Measurements from ENCODE around the gene ZNF180. TPM values are rescaled to one million over a fixed set of nuclear protein-coding genes. Genes with fewer than 3 reads are reported as not detected.

ZNF180 gene
- total RNA-seq, 1 experiment from 2014 or later: 8.9 TPM

GRCh38 chr19:44455100-44455499, 45.2 kb downstream of the ZNF180 start:
- ChIA-PET CTCF (no interaction called here), POLR2A (no interaction called here)
- H3K9me3 Mint-ChIP-seq: peaks cover 68% of the 10 kb centered on the region
- no peak for TF ChIP-seq E2F1 (CRISPR knock-in tag; IDR thresholded peaks at IDR 0.05)
- no peak for TF ChIP-seq ERG (CRISPR knock-in tag; IDR thresholded peaks at IDR 0.05)
- no peak overlapping the region for H3K27ac Mint-ChIP-seq
- no peak for DNase-seq (ENCODE audit: low spot score)
- ATAC-seq: no peak
- H3K36me3 Mint-ChIP-seq: peaks cover 55% of the 10 kb centered on the region
- no peak overlapping the region for H3K4me3 Mint-ChIP-seq
- no peaks in the 10 kb centered on the region for H3K4me1 Mint-ChIP-seq
- H3K27me3 Mint-ChIP-seq (ENCODE audit: low read depth): peaks cover 41% of the 10 kb centered on the region

GRCh38 chr19:44452367-44452766, 48.0 kb downstream of the ZNF180 start:
- H3K27ac Mint-ChIP-seq: no peak overlapping the region
- no peaks in the 10 kb centered on the region for H3K4me1 Mint-ChIP-seq
- no peak for ATAC-seq
- no peak overlapping the region for H3K4me3 Mint-ChIP-seq
- TF ChIP-seq ZBTB43 (CRISPR knock-in tag; IDR thresholded peaks at IDR 0.05) (no peak), CREM (CRISPR knock-in tag; IDR thresholded peaks at IDR 0.05) (no peak), NR1H2 (CRISPR knock-in tag; IDR thresholded peaks at IDR 0.05) (no peak), ZNF425 (CRISPR knock-in tag; conservative IDR thresholded peaks at IDR 0.05) (no peak), CTCF (IDR thresholded peaks at IDR 0.05) (no peak), TCF7 (CRISPR knock-in tag; IDR thresholded peaks at IDR 0.05; ENCODE audit: low read depth) (no peak), ELF4 (CRISPR knock-in tag; IDR thresholded peaks at IDR 0.05; ENCODE audit: low read depth) (no peak), ETV6 (CRISPR knock-in tag; IDR thresholded peaks at IDR 0.05) (no peak), ARID4B (CRISPR knock-in tag; IDR thresholded peaks at IDR 0.05; ENCODE audit: borderline replicate concordance) (no peak), E2F1 (CRISPR knock-in tag; IDR thresholded peaks at IDR 0.05) (no peak), E2F4 (CRISPR knock-in tag; IDR thresholded peaks at IDR 0.05; ENCODE audit: borderline replicate concordance, low read depth) (no peak), ZNF671 (CRISPR knock-in tag; IDR thresholded peaks at IDR 0.05) (no peak)
- ChIA-PET POLR2A (no interaction called here), CTCF (no interaction called here)
- no peak for DNase-seq (ENCODE audit: low spot score)
- peaks cover 60% of the 10 kb centered on the region for H3K36me3 Mint-ChIP-seq
- H3K9me3 Mint-ChIP-seq: peaks cover 82% of the 10 kb centered on the region
- peaks cover 37% of the 10 kb centered on the region for H3K27me3 Mint-ChIP-seq (ENCODE audit: low read depth)

Measured in WTC11 (cell line).